Naive B cell (primary cell): ENCODE measurements around the gene ZNF789. TPM values are rescaled to one million over a fixed set of nuclear protein-coding genes. Genes with fewer than 3 reads are reported as not detected.

Source experiments
- ATAC-seq, 2 donors: fragments of 150-1000 bp; cut with Tn5 transposase; 2 replicates each; pipeline ENCODE4 v1.10.0; 2021; ENCODE audit warnings: low read depth in 2 of 2, mild to moderate bottlenecking in 2 of 2, moderate library complexity in 2 of 2
- DNase-seq: peaks from one replicate; pipeline ENCODE4 v3.0.0; 2022
- H3K27ac Mint-ChIP-seq, 6 donors: one replicate each; pipeline ENCODE4 v1.8.0; 2020 to 2022; ENCODE audit warnings: mild to moderate bottlenecking in 6 of 6, mixed read lengths in 6 of 6, moderate library complexity in 5 of 6, inconsistent platforms in 2 of 6
- H3K27me3 Mint-ChIP-seq, 3 donors: one replicate each; pipeline ENCODE4 v1.8.0; 2021 to 2022; ENCODE audit warnings: mixed read lengths in 3 of 3, mild to moderate bottlenecking in 1 of 3
- H3K36me3 Mint-ChIP-seq, 2 donors: one replicate each; pipeline ENCODE4 v1.8.0; 2020 to 2022; ENCODE audit warnings: mixed read lengths in 2 of 2, inconsistent platforms in 1 of 2, mild to moderate bottlenecking in 1 of 2
- H3K4me1 Mint-ChIP-seq, 3 donors: one replicate each; pipeline ENCODE4 v1.8.0; 2020 to 2022; ENCODE audit warnings: mixed read lengths in 3 of 3, inconsistent platforms in 1 of 3, mild to moderate bottlenecking in 1 of 3, moderate library complexity in 1 of 3
- H3K4me3 Mint-ChIP-seq, 8 donors: one replicate each; pipeline ENCODE4 v1.8.0; 2020 to 2022; ENCODE audit warnings: mild to moderate bottlenecking in 8 of 8, mixed read lengths in 8 of 8, moderate library complexity in 8 of 8, inconsistent platforms in 2 of 8
- H3K9me3 Mint-ChIP-seq, 7 donors: one replicate each; pipeline ENCODE4 v1.8.0; 2020 to 2022; ENCODE audit warnings: mixed read lengths in 7 of 7, mild to moderate bottlenecking in 5 of 7, inconsistent platforms in 2 of 7, moderate library complexity in 1 of 7
- polyA plus RNA-seq, 6 donors: library from polyadenylated mRNA; unstranded; fragments of 300-500 nt; fragmentation: Illumina TruSeq; gene quantifications; one replicate each; pipeline ENCODE4 v1.2.3, GENCODE V29; 2021; ENCODE audit warnings: low read depth in 6 of 6

The ZNF789 gene
- polyA plus RNA-seq, 6 donors from 2014 or later = 6.3 to 9.4 (median 7.0) TPM

DNA sequence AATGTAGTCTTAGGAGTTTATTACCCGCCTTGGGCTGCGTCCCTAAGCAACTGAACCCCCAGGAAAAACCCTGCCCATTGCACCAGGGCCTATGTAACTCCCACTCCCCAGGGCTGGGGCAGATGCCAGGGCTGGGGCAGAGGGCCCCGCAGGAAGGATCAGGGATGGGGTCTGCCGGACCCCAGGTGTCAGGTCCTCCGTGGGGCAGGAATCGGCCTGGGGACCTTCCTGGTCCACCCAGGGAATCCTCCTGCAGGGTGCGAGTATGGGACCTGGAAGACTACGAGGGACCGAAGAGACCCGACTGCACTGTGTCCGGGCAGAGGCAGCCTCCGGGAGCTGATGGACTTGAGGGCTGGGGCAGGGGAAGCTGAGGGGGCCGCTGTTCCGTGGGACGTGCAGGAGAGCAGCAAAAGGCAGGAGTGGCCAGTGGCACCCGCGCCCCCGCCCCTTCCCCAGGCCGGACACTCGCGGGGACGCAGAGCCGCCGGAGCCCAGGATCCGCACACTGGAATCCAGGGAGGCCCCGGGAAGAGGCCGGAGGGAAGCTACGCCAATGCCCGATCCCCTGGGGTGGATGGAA lies 4.3 kb upstream of the ZNF789 start:
- Mint-ChIP-seq H3K27me3 (peaks cover 0 to 4% (median 0%) of the 10 kb centered on the region in 3 donors), H3K27ac (no peak overlapping the region), H3K9me3 (no peaks in the 10 kb centered on the region), H3K4me3 (peak overlapping the region in 4 of 8 donors; percentile 52 to 93 (median 63)), H3K4me1 (peaks cover 35 to 47% (median 43%) of the 10 kb centered on the region in 3 donors), H3K36me3 (peaks cover 4 to 6% of the 10 kb centered on the region in 2 donors)
- DNase-seq (no peak), ATAC-seq (no peak)

DNA sequence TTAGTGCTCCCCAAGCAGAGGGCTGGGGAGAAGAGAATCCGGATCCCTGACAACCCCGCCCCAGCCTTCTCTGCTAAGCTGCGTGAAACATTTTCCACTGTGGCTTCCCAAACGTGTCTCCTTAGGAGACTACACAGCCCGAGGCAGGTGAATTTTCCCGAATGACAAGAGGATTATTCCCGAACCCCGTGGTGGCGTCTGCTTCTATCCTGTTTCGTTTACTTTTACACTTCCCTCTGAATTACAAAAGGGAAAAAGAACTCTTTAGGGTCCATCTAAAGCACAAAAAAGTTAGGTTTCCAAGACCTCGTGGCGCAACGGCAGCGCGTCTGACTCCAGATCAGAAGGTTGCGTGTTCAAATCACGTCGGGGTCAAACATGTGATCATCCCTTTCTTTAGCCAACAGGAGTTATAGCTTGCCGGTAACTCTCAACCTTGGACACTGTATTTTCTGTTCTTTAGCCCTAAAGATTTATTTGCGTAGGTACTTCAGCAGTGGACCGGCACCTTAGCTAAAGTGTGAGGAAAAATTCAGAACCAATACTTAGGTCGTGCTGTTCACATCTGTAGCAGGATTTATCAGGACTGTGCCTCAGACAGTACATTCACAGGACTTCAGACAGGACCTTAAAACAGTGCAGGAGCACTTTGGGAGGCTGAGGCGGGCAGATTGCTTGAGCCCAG lies 3.2 kb upstream of the ZNF789 start:
- no peak for ATAC-seq

DNA sequence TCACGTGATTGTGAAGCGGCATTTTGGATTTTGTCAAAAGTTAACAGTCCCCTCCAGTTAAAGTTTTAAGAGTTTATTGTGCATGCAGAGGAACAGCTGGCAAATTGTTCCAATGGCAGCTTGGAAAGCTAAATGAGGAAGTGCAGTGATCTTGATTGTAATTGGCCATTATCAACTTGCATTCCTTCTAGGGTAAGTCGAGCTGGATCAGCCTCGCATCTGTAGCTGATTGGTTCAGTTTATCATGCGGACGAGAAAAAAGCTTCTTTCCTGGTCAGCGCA lies 566 bp downstream of the ZNF789 start:
- DNase-seq = peak; percentile 25
- H3K4me1 Mint-ChIP-seq = peaks cover 35 to 47% (median 38%) of the 10 kb centered on the region in 3 donors
- peaks cover 0 to 8% of the 10 kb centered on the region in 2 donors for H3K36me3 Mint-ChIP-seq
- peak overlapping the region; percentile 14 to 98 (median 96) for H3K27ac Mint-ChIP-seq
- ATAC-seq = peak; percentile 6 to 7
- peak overlapping the region; percentile 93 to 99 (median 98) for H3K4me3 Mint-ChIP-seq
- no peaks in the 10 kb centered on the region for H3K9me3 Mint-ChIP-seq
- H3K27me3 Mint-ChIP-seq = peaks cover 0 to 4% (median 0%) of the 10 kb centered on the region in 3 donors

More for the DNA sequence above, 3.2 kb upstream of the ZNF789 start:
- peaks cover 30 to 44% (median 42%) of the 10 kb centered on the region in 3 donors for H3K4me1 Mint-ChIP-seq
- H3K27ac Mint-ChIP-seq = no peak overlapping the region
- peaks cover 0 to 6% of the 10 kb centered on the region in 2 donors for H3K36me3 Mint-ChIP-seq
- no peaks in the 10 kb centered on the region for H3K9me3 Mint-ChIP-seq
- H3K4me3 Mint-ChIP-seq = peak overlapping the region in 1 of 8 donors; percentile 93
- no peak for DNase-seq
- peaks cover 0 to 4% (median 0%) of the 10 kb centered on the region in 3 donors for H3K27me3 Mint-ChIP-seq

DNA sequence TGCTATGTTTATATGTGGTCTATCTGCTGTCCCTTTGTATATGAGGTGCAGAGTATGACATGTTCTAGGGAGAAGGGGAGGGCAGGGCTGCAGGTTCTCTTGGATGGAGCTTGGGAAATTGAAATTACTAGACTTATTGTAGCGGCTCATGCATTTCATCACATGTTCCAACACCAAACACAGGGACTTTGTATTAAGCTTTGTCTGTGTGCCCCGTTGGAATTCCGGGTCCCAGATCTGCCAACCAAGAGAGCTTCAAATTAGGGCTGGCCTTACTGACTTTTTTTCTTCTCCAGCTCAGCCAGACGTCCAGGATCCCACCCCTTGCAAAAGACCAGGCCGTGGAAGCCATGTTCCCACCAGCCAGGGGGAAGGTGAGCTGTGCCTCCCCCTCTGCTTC lies 3.4 kb downstream of the ZNF789 start:
- DNase-seq (no peak), ATAC-seq (no peak)
- Mint-ChIP-seq H3K4me1 (peaks cover 40 to 54% (median 48%) of the 10 kb centered on the region in 3 donors), H3K27me3 (peaks cover 0 to 2% (median 0%) of the 10 kb centered on the region in 3 donors), H3K27ac (peak overlapping the region in 2 of 6 donors; percentile 11 to 70), H3K4me3 (peak overlapping the region in 1 of 8 donors; percentile 21), H3K9me3 (no peaks in the 10 kb centered on the region), H3K36me3 (peaks cover 0 to 8% of the 10 kb centered on the region in 2 donors)

DNA sequence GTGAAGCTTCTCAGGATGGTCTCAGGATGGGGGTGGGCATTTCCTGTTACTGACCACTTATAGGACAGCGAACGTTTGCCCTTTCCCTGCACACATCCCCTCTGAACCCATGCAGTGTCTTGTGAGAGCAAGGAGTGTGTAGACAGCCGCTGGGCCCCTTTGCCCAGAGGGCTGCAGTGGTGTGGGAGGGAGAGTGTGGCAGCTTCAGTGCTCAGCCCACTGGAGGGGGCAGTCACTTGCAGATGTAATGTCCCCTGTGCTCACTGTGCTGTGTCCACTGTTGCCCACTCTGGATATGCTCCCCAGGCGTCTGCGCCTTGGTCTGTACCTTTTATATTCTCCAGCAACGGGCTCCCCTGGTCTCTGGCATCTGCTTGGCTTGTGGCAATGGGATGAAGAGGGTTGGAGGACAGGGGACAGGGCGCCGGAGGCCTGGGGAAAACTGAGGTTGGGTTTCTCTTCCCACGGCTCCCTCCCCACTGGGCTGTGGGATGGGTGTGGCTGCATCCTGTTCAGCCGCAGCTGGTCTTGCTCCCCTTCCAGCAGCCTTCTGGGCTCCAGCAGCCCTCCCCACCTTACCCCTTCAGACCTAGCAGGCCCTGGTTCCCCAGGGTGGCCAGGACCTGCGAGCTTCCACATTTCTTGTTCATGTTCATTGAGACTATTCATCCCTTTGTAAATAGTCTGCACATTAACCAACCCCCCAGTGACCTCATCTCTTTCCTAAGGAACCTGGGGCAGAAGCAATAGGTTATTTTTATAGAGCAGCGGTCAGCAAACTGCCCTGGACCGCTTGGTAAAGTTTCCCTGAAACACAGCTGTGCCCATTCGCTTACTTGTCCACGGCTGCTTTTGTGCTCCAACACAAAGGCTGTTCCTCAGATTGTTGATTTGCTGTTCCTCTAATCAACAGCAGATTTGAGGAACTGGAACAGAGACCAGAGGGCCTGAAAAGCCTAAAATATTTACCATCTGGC lies 6.1 kb downstream of the ZNF789 start:
- peak overlapping the region in 3 of 8 donors; percentile 24 to 51 (median 33) for H3K4me3 Mint-ChIP-seq
- ATAC-seq (no peak), DNase-seq (no peak)
- no peaks in the 10 kb centered on the region for H3K27me3 Mint-ChIP-seq
- H3K36me3 Mint-ChIP-seq = peaks cover 0 to 8% of the 10 kb centered on the region in 2 donors
- peak overlapping the region in 3 of 6 donors; percentile 54 to 92 (median 81) for H3K27ac Mint-ChIP-seq
- H3K4me1 Mint-ChIP-seq = peaks cover 24 to 36% (median 26%) of the 10 kb centered on the region in 3 donors
- H3K9me3 Mint-ChIP-seq = no peaks in the 10 kb centered on the region

DNA sequence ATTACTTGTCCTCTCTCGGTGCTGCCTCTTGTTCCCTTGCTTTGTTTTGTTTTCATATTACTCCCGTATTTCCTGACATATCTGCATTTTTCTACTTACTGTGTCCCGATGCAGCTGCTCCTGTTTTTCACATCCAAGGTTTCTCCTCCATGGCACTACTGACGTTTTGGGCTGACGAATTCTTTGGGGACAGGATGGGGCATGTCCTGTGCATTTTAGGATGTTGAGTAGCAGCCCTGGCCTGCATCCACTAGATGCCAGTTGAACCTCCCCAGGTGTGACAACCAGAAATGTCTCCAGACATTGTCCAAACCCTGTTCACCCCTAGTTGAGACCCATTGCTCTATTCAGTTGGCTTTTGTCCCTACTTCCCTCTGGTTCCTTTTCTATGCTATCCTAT lies 12.4 kb downstream of the ZNF789 start:
- H3K9me3 Mint-ChIP-seq = no peaks in the 10 kb centered on the region
- H3K4me3 Mint-ChIP-seq = peak overlapping the region in 1 of 8 donors; percentile 73
- DNase-seq = no peak
- peaks cover 0 to 7% of the 10 kb centered on the region in 2 donors for H3K36me3 Mint-ChIP-seq
- H3K27me3 Mint-ChIP-seq = no peaks in the 10 kb centered on the region
- peaks cover 0 to 6% (median 4%) of the 10 kb centered on the region in 3 donors for H3K4me1 Mint-ChIP-seq
- H3K27ac Mint-ChIP-seq = peak overlapping the region in 2 of 6 donors; percentile 64 to 86
- ATAC-seq = no peak

DNA sequence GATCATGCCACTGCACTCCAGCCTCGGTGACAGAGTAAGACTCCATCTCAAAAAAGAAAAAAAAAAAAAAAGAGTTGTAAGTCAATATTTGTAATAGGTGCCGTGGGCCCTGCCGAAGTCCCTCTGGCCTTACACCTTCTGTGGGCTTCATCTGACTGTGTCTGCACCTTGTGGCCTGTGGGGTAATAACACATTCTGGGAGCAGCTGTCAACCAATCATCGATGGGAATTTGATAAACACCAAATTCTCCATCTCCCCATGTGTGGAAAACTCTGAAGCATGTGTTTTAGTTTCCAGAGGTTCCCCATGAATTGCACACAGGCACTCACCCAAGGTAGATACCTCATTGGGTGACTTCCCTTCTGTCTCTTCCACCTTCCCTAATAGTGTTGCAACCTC lies 16.5 kb downstream of the ZNF789 start:
- no peak for ATAC-seq
- Mint-ChIP-seq H3K27ac (no peak overlapping the region), H3K27me3 (no peaks in the 10 kb centered on the region), H3K4me3 (no peak overlapping the region), H3K4me1 (peaks cover 0 to 6% (median 4%) of the 10 kb centered on the region in 3 donors), H3K36me3 (peaks cover 14 to 18% of the 10 kb centered on the region in 2 donors), H3K9me3 (peaks cover 0 to 17% (median 14%) of the 10 kb centered on the region in 7 donors)
- DNase-seq = no peak

DNA sequence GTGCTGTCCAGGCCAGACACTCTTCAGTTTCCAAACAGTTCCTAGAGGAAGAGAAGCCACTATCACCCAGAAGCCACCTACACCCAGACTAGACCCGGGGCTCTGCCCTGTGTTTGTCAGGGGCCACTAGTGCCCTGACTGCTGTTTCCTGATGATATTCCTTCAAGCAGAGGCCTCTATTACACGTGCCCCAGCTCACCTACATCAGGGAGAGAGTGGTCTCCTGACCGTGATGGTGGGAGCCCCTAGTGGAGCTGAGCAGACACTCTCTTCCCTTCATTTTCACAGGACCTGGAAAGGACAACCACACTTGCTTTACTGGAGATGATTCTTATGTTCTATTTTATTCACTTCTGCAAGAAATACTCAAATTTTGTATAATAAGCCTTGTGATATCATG lies 18.2 kb downstream of the ZNF789 start:
- ATAC-seq (no peak), DNase-seq (no peak)
- peaks cover 0 to 27% (median 16%) of the 10 kb centered on the region in 7 donors for H3K9me3 Mint-ChIP-seq
- peak overlapping the region in 1 of 6 donors; percentile 50 for H3K27ac Mint-ChIP-seq
- peaks cover 15 to 17% of the 10 kb centered on the region in 2 donors for H3K36me3 Mint-ChIP-seq
- no peaks in the 10 kb centered on the region for H3K27me3 Mint-ChIP-seq
- H3K4me3 Mint-ChIP-seq = no peak overlapping the region
- H3K4me1 Mint-ChIP-seq = peaks cover 2 to 6% (median 4%) of the 10 kb centered on the region in 3 donors

DNA sequence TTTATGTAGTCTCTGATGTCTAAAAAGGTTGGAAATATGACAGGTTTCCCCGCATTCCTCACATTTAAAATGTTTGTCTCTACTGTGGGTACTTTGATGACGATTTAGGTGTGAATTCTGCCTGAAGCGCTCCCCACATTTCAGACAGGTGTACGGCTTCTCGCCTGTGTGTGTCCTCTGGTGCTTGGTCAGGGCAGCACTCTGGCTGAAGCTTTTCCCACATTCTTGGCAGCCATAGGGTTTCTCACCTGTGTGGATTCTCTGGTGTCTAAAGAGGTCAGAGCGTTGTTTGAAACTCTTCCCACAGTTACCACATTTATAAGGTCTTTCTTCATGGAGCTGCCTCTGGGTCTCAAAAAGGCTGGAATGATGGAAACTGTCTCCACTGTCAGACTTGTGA lies 21.1 kb downstream of the ZNF789 start:
- no peaks in the 10 kb centered on the region for H3K27me3 Mint-ChIP-seq
- ATAC-seq = no peak
- peaks cover 22 to 23% of the 10 kb centered on the region in 2 donors for H3K36me3 Mint-ChIP-seq
- peaks cover 0 to 27% (median 16%) of the 10 kb centered on the region in 7 donors for H3K9me3 Mint-ChIP-seq
- H3K27ac Mint-ChIP-seq = peak overlapping the region in 1 of 6 donors; percentile 74
- DNase-seq = no peak
- H3K4me3 Mint-ChIP-seq = no peak overlapping the region
- H3K4me1 Mint-ChIP-seq = peaks cover 18 to 21% (median 20%) of the 10 kb centered on the region in 3 donors

DNA sequence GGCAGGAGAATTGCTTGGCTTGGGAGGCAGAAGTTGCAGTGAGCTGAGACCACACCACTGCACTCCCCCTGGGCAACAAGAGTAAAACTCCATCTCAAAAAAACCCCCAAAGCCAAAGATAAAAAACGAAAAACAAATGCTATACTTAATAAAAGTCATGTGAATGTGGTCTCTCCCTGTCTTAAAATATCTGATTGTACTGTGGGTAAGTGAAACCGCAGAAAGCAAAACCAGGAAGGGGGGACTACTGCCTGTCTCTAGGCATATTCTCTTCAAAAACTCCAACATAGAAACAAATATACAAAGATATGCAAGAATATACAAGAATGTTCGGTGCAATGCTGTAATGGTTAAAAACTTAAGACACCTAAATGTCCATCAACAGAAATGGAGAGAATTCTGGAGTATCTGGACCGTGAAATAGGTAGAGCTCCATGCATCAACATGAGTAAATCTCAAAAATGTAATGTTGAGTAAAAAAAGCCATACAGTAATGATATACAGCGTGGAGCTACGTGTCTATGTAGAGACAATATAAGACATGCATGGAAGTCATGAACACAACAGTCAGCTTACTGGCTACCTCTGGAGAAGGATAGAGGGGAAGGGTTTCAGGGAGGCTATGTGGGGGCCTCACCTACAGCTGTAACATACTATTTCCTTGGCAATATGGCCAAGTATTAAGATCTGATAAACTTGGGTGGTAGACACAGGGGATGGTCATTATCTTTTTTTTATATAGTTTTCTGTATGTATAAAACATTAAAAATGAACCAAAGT lies 25.3 kb downstream of the ZNF789 start:
- ATAC-seq = no peak
- Mint-ChIP-seq H3K9me3 (peaks cover 0 to 22% (median 14%) of the 10 kb centered on the region in 7 donors), H3K4me3 (peak overlapping the region; percentile 95 to 100 (median 99)), H3K27ac (peak overlapping the region in 4 of 6 donors; percentile 2 to 100 (median 88)), H3K36me3 (peaks cover 19 to 31% of the 10 kb centered on the region in 2 donors), H3K4me1 (peaks cover 16 to 44% (median 27%) of the 10 kb centered on the region in 3 donors), H3K27me3 (no peaks in the 10 kb centered on the region)
- no peak for DNase-seq

DNA sequence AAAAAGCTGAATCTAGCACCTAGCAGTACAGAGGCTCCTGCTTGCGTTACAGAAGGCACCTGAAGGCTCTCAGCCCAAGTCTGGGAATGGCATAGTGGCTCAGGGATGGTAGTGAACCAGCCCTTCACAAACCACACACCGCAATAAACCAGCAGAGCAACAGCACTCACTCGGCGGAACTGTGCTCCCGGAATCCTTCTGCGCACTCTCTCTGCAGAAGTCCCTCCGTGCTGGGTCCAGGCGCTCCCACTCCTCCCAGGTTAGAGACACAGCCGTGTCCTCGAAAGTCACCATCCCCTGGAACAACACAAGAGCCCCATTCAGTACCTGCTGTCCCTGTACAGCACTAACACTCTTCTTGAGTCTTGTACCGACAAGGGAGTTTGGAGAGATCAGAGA lies 25.9 kb downstream of the ZNF789 start:
- DNase-seq (no peak), ATAC-seq (no peak)
- H3K36me3 Mint-ChIP-seq = peaks cover 15 to 27% of the 10 kb centered on the region in 2 donors
- no peaks in the 10 kb centered on the region for H3K27me3 Mint-ChIP-seq
- H3K9me3 Mint-ChIP-seq = peaks cover 0 to 16% (median 9%) of the 10 kb centered on the region in 7 donors
- peak overlapping the region; percentile 95 to 100 (median 99) for H3K4me3 Mint-ChIP-seq
- H3K4me1 Mint-ChIP-seq = peaks cover 16 to 44% (median 27%) of the 10 kb centered on the region in 3 donors
- peak overlapping the region; percentile 11 to 100 (median 99) for H3K27ac Mint-ChIP-seq

DNA sequence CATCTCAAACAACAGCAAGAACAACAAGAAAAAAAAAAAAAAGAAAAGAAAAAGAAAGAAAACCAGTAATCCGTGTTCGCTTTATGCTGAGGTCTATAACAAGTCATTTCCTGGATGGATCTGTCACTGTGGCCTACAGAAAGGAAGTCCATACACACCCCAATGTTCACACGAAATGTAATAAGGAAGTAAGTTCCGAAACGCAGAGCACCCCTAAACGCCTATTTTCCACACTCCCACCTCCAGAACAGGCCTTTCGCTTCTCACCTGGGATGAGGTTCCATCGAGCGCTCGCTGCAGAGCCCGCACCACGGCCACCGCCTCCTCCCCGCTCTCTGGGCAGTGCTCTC lies 26.7 kb downstream of the ZNF789 start:
- DNase-seq (peak; percentile 38), ATAC-seq (peak; percentile 48 to 58)
- Mint-ChIP-seq H3K4me3 (peak overlapping the region; percentile 95 to 100 (median 99)), H3K4me1 (peaks cover 16 to 44% (median 27%) of the 10 kb centered on the region in 3 donors), H3K27me3 (no peaks in the 10 kb centered on the region), H3K9me3 (peaks cover 0 to 8% (median 1%) of the 10 kb centered on the region in 7 donors), H3K36me3 (peaks cover 7 to 19% of the 10 kb centered on the region in 2 donors), H3K27ac (peak overlapping the region; percentile 99 to 100 (median 99))
